ENCODE data around the gene HDAC7.

GRCh38 chr12:47820631-47821345 lies 1.1 kb upstream of the HDAC7 start:
- TF ChIP-seq REST (IDR thresholded peaks at IDR 0.05; ENCODE audit: low read depth) = no peak
- TF ChIP-seq, protein P1, sequence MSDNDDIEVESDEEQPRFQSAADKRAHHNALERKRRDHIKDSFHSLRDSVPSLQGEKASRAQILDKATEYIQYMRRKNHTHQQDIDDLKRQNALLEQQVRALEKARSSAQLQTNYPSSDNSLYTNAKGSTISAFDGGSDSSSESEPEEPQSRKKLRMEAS (IDR thresholded peaks at IDR 0.05) = peak; percentile 11; the same call in 1 of the 2 replicates
- no peak for TF ChIP-seq EGR1 (IDR thresholded peaks at IDR 0.05)
- peak; percentile 26; the same call in 1 of the 2 replicates for TF ChIP-seq RAD21 (IDR thresholded peaks at IDR 0.05; ENCODE audit: low read depth)
